ENCODE measurements around the gene SAMD1. TPM values are rescaled to one million over a fixed set of nuclear protein-coding genes. Genes with fewer than 3 reads are reported as not detected.

SAMD1 gene
- total and polyA plus RNA-seq, 9 of the 15 experiments (the other 6 are each of a cell fraction or from before 2014, with no cell fraction given), result 2.9 to 96.0 (median 43.5) TPM

DNA sequence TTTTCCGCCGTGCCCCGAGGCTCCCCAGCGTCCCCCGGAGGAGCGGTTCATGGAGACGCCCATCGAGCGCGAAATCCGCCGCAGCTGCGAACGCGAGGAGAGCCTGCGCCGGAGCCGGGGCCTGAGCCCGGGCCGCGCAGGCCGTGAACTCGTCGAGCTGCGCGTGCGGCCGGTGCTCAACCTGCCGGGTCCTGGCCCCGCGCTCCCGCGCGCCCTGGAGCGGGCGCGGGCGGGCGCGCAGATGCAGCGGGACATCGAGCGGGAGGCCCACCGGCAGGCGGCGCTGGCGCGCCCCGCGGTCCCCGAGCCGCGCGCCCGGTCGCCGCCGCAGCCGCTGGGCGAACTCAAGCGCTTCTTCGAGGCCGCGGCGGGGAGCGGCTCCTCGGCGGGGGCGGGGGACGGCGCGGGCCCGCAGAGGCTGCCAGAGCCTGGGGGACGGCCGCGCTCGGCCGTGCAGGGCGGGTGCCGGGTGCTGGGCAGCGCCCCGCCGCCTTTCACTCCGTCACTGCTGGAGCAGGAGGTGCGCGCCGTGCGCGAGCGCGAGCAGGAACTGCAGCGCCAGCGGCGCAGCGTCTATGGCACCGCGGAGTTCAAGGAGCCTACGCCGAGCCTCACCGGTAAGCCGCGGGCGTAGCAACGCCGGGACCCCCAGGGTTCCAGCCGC, 17.2 kb downstream of the SAMD1 start (continued):
- TF ChIP-seq, protein P1, sequence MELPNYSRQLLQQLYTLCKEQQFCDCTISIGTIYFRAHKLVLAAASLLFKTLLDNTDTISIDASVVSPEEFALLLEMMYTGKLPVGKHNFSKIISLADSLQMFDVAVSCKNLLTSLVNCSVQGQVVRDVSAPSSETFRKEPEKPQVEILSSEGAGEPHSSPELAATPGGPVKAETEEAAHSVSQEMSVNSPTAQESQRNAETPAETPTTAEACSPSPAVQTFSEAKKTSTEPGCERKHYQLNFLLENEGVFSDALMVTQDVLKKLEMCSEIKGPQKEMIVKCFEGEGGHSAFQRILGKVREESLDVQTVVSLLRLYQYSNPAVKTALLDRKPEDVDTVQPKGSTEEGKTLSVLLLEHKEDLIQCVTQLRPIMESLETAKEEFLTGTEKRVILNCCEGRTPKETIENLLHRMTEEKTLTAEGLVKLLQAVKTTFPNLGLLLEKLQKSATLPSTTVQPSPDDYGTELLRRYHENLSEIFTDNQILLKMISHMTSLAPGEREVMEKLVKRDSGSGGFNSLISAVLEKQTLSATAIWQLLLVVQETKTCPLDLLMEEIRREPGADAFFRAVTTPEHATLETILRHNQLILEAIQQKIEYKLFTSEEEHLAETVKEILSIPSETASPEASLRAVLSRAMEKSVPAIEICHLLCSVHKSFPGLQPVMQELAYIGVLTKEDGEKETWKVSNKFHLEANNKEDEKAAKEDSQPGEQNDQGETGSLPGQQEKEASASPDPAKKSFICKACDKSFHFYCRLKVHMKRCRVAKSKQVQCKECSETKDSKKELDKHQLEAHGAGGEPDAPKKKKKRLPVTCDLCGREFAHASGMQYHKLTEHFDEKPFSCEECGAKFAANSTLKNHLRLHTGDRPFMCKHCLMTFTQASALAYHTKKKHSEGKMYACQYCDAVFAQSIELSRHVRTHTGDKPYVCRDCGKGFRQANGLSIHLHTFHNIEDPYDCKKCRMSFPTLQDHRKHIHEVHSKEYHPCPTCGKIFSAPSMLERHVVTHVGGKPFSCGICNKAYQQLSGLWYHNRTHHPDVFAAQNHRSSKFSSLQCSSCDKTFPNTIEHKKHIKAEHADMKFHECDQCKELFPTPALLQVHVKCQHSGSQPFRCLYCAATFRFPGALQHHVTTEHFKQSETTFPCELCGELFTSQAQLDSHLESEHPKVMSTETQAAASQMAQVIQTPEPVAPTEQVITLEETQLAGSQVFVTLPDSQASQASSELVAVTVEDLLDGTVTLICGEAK (IDR thresholded peaks at IDR 0.05), result 0 out of 2 replicates have a peak, but pooled peaks have one; percentile 5
- TF ChIP-seq, protein P1 (CRISPR knock-in tag; IDR thresholded peaks at IDR 0.05), result no peak
- TF ChIP-seq SMARCE1 (IDR thresholded peaks at IDR 0.05) (no peak), PTRF (tag; IDR thresholded peaks at IDR 0.05) (no peak), KLF1 (tag; IDR thresholded peaks at IDR 0.05) (no peak), HDAC2 (IDR thresholded peaks at IDR 0.05) (no peak), EP300 (IDR thresholded peaks at IDR 0.05; ENCODE audit: low read length) (no peak), MEF2A (IDR thresholded peaks at IDR 0.05; ENCODE audit: control insufficient read depth, low read depth, low read length) (no peak), ZNF354B (CRISPR knock-in tag; IDR thresholded peaks at IDR 0.05) (no peak), ZNF583 (CRISPR knock-in tag; IDR thresholded peaks at IDR 0.05) (no peak), RAD21 (CRISPR knock-in tag; conservative IDR thresholded peaks at IDR 0.05 in 1 of 2, IDR thresholded peaks at IDR 0.05 in 1 of 2) (peak in 1 of 2 experiments; percentile 65; a peak in 3 of 4 replicates), ZKSCAN3 (CRISPR knock-in tag; IDR thresholded peaks at IDR 0.05) (no peak), HSF4 (CRISPR knock-in tag; IDR thresholded peaks at IDR 0.05; ENCODE audit: borderline replicate concordance) (no peak), HEY1 (CRISPR knock-in tag; IDR thresholded peaks at IDR 0.05; ENCODE audit: borderline replicate concordance) (no peak), ZC3H11A (IDR thresholded peaks at IDR 0.05; ENCODE audit: low read depth, low read length) (no peak), SMARCB1 (IDR thresholded peaks at IDR 0.05; ENCODE audit: insufficient read length, low read depth) (no peak)
- TF ChIP-seq, protein P2, sequence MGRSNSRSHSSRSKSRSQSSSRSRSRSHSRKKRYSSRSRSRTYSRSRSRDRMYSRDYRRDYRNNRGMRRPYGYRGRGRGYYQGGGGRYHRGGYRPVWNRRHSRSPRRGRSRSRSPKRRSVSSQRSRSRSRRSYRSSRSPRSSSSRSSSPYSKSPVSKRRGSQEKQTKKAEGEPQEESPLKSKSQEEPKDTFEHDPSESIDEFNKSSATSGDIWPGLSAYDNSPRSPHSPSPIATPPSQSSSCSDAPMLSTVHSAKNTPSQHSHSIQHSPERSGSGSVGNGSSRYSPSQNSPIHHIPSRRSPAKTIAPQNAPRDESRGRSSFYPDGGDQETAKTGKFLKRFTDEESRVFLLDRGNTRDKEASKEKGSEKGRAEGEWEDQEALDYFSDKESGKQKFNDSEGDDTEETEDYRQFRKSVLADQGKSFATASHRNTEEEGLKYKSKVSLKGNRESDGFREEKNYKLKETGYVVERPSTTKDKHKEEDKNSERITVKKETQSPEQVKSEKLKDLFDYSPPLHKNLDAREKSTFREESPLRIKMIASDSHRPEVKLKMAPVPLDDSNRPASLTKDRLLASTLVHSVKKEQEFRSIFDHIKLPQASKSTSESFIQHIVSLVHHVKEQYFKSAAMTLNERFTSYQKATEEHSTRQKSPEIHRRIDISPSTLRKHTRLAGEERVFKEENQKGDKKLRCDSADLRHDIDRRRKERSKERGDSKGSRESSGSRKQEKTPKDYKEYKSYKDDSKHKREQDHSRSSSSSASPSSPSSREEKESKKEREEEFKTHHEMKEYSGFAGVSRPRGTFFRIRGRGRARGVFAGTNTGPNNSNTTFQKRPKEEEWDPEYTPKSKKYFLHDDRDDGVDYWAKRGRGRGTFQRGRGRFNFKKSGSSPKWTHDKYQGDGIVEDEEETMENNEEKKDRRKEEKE (IDR thresholded peaks at IDR 0.05; ENCODE audit: borderline replicate concordance in 1 of 2, control insufficient read depth in 1 of 2, low read depth in 2 of 2, low read length in 1 of 2), result 0 out of 4 replicates have a peak, but pooled peaks of 1 of the 2 experiments have one; percentile 66
